ENCODE data around the gene PRLR. TPM values are rescaled to one million over a fixed set of nuclear protein-coding genes. Genes with fewer than 3 reads are reported as not detected.

The PRLR gene
- polyA plus RNA-seq, 1 donor from 2014 or later, result 0.50 TPM

DNA sequence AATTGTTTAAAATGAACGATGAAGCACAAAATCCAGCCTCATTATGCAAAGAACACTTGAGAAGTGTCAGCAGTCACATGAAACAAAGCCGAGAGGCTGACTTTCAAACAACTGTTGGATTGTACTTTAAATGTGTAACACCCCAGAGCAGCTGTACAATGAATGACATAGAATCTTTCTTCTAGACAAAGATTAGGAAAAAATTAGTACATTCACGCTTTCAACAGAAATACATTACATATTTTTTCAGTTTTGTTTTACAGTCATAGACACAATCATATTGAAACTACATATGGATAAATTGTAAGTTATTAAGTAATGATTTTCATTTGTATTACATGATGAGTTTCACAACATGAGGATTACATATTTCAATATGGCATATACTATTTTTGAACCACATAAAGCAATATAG, 171.9 kb downstream of the PRLR start:
- Histone ChIP-seq H3K27ac (ENCODE audit: low read length) (no peak overlapping the region), H4K20me1 (ENCODE audit: insufficient read depth) (no peaks in the 10 kb centered on the region), H3K27me3 (ENCODE audit: insufficient read depth, low read depth, low read length) (no peaks in the 10 kb centered on the region), H3K9me2 (ENCODE audit: insufficient read depth, low read length) (no peaks in the 10 kb centered on the region), H3K9ac (ENCODE audit: low read length) (no peak overlapping the region), H3K9me3 (ENCODE audit: low read length) (no peaks in the 10 kb centered on the region), H3K4me2 (ENCODE audit: low read length) (no peak overlapping the region), H3F3A (ENCODE audit: insufficient read depth, low read length, poor library complexity, severe bottlenecking) (no peaks in the 10 kb centered on the region), H3K4me3 (ENCODE audit: low read length) (no peak overlapping the region), H3K36me3 (ENCODE audit: insufficient read depth, low read length) (no peaks in the 10 kb centered on the region), H3K79me2 (replicated peaks; ENCODE audit: insufficient read depth, low read length) (no peaks in the 10 kb centered on the region), H2AFZ (ENCODE audit: low read depth, low read length) (no peak overlapping the region)
- TF ChIP-seq POLR2AphosphoS5 (IDR thresholded peaks at IDR 0.05) (no peak), RAD21 (conservative IDR thresholded peaks at IDR 0.05) (no peak), EZH2 (IDR thresholded peaks at IDR 0.05; ENCODE audit: borderline replicate concordance, insufficient read depth, low read length, poor library complexity, severe bottlenecking) (no peak), SMC3 (conservative IDR thresholded peaks at IDR 0.05; ENCODE audit: poor library complexity) (no peak), EP300 (conservative IDR thresholded peaks at IDR 0.05; ENCODE audit: poor library complexity, severe bottlenecking) (no peak), TAF1 (IDR thresholded peaks at IDR 0.05; ENCODE audit: low read depth) (no peak), MXI1 (conservative IDR thresholded peaks at IDR 0.05; ENCODE audit: poor library complexity, severe bottlenecking) (no peak)
- TF ChIP-seq, protein P1, sequence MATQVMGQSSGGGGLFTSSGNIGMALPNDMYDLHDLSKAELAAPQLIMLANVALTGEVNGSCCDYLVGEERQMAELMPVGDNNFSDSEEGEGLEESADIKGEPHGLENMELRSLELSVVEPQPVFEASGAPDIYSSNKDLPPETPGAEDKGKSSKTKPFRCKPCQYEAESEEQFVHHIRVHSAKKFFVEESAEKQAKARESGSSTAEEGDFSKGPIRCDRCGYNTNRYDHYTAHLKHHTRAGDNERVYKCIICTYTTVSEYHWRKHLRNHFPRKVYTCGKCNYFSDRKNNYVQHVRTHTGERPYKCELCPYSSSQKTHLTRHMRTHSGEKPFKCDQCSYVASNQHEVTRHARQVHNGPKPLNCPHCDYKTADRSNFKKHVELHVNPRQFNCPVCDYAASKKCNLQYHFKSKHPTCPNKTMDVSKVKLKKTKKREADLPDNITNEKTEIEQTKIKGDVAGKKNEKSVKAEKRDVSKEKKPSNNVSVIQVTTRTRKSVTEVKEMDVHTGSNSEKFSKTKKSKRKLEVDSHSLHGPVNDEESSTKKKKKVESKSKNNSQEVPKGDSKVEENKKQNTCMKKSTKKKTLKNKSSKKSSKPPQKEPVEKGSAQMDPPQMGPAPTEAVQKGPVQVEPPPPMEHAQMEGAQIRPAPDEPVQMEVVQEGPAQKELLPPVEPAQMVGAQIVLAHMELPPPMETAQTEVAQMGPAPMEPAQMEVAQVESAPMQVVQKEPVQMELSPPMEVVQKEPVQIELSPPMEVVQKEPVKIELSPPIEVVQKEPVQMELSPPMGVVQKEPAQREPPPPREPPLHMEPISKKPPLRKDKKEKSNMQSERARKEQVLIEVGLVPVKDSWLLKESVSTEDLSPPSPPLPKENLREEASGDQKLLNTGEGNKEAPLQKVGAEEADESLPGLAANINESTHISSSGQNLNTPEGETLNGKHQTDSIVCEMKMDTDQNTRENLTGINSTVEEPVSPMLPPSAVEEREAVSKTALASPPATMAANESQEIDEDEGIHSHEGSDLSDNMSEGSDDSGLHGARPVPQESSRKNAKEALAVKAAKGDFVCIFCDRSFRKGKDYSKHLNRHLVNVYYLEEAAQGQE (IDR thresholded peaks at IDR 0.05; ENCODE audit: borderline replicate concordance), result no peak
- TF ChIP-seq, protein P2, sequence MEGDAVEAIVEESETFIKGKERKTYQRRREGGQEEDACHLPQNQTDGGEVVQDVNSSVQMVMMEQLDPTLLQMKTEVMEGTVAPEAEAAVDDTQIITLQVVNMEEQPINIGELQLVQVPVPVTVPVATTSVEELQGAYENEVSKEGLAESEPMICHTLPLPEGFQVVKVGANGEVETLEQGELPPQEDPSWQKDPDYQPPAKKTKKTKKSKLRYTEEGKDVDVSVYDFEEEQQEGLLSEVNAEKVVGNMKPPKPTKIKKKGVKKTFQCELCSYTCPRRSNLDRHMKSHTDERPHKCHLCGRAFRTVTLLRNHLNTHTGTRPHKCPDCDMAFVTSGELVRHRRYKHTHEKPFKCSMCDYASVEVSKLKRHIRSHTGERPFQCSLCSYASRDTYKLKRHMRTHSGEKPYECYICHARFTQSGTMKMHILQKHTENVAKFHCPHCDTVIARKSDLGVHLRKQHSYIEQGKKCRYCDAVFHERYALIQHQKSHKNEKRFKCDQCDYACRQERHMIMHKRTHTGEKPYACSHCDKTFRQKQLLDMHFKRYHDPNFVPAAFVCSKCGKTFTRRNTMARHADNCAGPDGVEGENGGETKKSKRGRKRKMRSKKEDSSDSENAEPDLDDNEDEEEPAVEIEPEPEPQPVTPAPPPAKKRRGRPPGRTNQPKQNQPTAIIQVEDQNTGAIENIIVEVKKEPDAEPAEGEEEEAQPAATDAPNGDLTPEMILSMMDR (IDR thresholded peaks at IDR 0.05; ENCODE audit: poor library complexity, severe bottlenecking), result no peak

DNA sequence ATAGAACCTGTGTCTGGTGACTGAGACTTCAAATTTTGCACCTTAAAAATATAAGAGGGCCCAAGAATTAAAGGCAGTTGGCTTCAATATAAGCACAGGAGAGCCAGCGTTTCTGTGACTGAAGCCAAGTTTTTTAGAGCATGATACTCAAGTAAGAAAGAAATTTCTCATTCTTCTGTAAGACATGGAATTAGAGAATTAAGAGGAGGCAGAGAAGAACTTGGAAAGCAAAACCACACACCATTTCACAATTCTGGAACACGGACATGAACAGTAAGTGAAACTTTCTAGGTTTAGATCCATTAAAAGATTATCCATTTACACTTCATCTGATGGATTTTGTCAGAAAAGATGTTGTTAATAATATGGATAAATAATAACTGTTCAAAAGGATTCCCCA, 173.6 kb downstream of the PRLR start:
- Histone ChIP-seq H3K4me2 (ENCODE audit: low read length) (no peak overlapping the region), H3K36me3 (ENCODE audit: insufficient read depth, low read length) (no peaks in the 10 kb centered on the region), H3K27ac (ENCODE audit: low read length) (no peak overlapping the region), H3K9me2 (ENCODE audit: insufficient read depth, low read length) (no peaks in the 10 kb centered on the region), H3K9ac (ENCODE audit: low read length) (no peak overlapping the region), H3K79me2 (replicated peaks; ENCODE audit: insufficient read depth, low read length) (no peaks in the 10 kb centered on the region), H3K9me3 (ENCODE audit: low read length) (no peaks in the 10 kb centered on the region), H2AFZ (ENCODE audit: low read depth, low read length) (no peak overlapping the region), H3K4me3 (ENCODE audit: low read length) (no peak overlapping the region), H3K27me3 (ENCODE audit: insufficient read depth, low read depth, low read length) (no peaks in the 10 kb centered on the region), H4K20me1 (ENCODE audit: insufficient read depth) (no peaks in the 10 kb centered on the region), H3F3A (ENCODE audit: insufficient read depth, low read length, poor library complexity, severe bottlenecking) (no peaks in the 10 kb centered on the region)
- TF ChIP-seq, protein P1 (IDR thresholded peaks at IDR 0.05; ENCODE audit: borderline replicate concordance), result no peak
- TF ChIP-seq SMC3 (conservative IDR thresholded peaks at IDR 0.05; ENCODE audit: poor library complexity), result no peak

Data from neural cell (in vitro differentiated cells).